GM20431 (cell line): ENCODE data around the gene EIF5A.

Experiments
- in situ Hi-C: fragments of 300-500 bp; cut with MseI, MboI; formaldehyde crosslinking; loops from one replicate; pipeline ENCODE4 v1.15.0; 2020; ENCODE audit warnings: low sequenced_read_pairs; ENCODE audit not compliant: unreplicated experiment

The EIF5A gene

GRCh38 chr17:7283471-7284216, 23.8 kb upstream of the EIF5A start:
- in situ Hi-C loops: loop anchor here (25.0 kb wide), 1 partner anchor 221 kb away; no protein-coding TSS in a partner anchor

- in situ Hi-C loops: loop anchor here (25.0 kb wide), 1 partner anchor 223 kb away; no protein-coding TSS in a partner anchor
Measured at GRCh38 chr17:7284911-7285310, 22.5 kb upstream of the EIF5A start.

DNA sequence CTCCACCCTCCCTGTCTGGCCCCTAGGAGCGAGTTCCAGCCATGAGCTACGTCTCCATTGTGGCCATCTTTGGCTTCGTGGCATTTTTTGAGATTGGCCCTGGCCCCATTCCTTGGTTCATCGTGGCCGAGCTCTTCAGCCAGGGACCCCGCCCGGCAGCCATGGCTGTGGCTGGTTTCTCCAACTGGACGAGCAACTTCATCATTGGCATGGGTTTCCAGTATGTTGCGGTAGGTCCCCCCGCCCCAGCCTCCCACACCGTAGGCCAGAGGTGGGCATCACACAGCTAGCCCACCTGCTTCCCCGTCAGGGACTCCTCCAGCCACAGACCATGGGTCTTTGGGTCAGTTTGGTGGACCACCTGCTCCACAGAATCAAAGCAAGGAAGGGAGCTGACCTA, 21.7 kb upstream of the EIF5A start:
- in situ Hi-C loops: loop anchor here (25.0 kb wide), 1 partner anchor 223 kb away; no protein-coding TSS in a partner anchor

GRCh38 chr17:7289256-7290032, 18.0 kb upstream of the EIF5A start:
- in situ Hi-C loops: loop anchor here (25.0 kb wide), 1 partner anchor 227 kb away; no protein-coding TSS in a partner anchor

GRCh38 chr17:7290166-7290565, 17.3 kb upstream of the EIF5A start:
- in situ Hi-C loops: loop anchor here (25.0 kb wide), 1 partner anchor 228 kb away; no protein-coding TSS in a partner anchor

DNA sequence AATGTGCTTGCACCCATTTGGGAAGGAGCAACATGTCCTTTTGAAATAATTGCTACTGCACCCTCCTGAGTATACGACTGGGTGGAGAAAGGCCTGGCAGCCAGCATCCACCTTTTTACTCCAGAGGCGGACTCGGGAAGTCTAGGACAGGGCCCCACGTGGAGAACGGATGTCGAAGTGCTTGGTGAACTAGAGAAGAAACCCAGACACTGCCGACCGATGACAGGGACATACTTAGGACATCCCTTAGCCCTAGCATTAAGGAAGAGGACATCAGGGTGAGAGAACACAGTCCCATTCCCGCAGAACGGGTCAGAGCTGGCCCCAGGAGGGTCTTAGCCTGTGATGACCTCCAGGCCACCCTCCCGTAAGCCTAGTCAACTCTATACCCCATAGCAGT, 16.7 kb upstream of the EIF5A start:
- in situ Hi-C loops: loop anchor here (25.0 kb wide), 1 partner anchor 228 kb away; no protein-coding TSS in a partner anchor

GRCh38 chr17:7292194-7292593, 15.2 kb upstream of the EIF5A start:
- in situ Hi-C loops: loop anchor here (25.0 kb wide), 1 partner anchor 230 kb away; no protein-coding TSS in a partner anchor

DNA sequence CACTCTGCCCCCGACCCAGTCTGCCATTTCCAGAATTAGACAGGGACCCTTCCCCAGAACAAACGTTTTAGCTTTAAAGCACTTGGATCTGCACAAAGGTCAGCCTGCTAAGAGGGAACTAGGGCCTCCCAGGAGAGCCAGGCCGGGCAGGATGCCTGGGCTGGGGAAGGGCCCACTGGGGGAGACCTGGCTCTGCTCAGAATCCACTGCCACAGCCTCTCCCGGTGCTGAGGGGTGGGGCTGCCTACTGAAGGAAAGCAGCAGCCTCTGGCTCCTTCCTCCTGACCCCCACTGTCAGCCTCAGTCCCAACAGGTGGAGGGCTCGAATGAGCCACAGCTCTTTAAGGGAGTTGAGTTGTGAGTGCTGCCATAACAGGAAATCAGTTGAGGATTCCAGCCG, 14.7 kb upstream of the EIF5A start:
- in situ Hi-C loops: loop anchor here (25.0 kb wide), 1 partner anchor 230 kb away; no protein-coding TSS in a partner anchor

DNA sequence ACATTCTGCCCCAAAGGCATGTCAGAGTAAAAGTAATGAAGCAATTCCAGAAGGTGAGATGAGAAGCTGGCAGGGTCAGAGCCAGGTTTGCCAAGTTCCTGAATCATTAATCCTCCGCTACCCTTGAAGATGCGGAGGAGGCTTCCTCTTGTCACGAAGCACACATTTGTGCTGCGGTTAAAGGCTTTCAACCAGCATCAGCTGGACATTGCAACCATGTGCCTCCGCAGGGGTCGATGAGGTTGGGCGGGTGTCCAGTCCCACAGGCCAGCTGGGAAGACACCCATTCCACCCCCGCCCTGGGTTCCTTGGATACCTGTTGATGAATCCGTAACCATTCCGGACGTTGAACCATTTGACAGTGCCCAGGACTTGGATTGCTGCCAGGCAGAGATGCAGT, 14.3 kb upstream of the EIF5A start:
- in situ Hi-C loops: loop anchor here (25.0 kb wide), 1 partner anchor 231 kb away; no protein-coding TSS in a partner anchor

DNA sequence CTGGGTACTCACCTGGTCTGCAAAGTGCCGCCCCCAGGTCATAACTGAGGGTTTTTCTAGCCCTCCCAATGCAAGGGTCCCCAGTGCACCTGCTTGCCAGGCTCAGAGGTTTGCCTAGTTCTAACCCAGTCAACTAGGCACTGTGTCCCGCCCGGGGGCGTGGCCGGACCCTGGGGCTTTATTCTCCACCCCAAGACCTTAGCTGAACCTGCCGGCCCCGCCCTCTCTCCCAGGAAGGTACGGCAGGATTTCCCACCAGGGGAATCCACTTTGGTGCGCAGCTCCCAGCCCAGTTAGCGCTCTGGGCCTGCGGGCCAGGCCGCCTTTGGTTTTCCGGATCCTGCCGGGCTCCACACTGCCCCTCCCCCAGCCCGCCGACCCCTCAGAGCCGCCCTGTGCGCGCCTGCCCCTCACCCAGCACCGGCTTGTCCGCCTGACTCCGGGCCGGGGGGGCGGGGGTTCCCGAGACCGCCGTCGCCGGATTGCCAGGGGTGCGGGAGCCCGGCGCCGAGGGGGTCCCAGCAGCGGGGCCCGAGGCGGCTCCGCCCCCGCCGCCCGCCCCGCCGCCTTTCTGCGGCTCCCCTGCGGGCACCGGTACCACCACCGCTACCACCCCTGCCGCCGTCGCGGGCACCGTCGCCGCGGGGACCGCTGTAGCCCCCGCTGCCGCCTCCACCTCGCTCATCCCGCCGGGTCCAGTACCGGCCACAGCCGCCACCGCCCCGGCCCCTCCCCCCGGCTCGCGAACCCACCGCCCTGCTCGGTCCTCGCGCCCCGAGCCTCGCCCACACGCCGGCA, 13.4 kb upstream of the EIF5A start:
- in situ Hi-C loops: loop anchor here (25.0 kb wide), 1 partner anchor 232 kb away; no protein-coding TSS in a partner anchor

- in situ Hi-C loops: loop anchor here (25.0 kb wide), 1 partner anchor 232 kb away; no protein-coding TSS in a partner anchor
Measured at GRCh38 chr17:7294614-7295153, 12.7 kb upstream of the EIF5A start, which contains the start of gene YBX2. Gene YBX2 (minus strand): TSS chr17:7294639. CDS start chr17:7294500, 139 bp downstream.

GRCh38 chr17:7295230-7296180, 11.9 kb upstream of the EIF5A start:
- in situ Hi-C loops: loop anchor here (25.0 kb wide), 1 partner anchor 233 kb away; no protein-coding TSS in a partner anchor

- in situ Hi-C loops: loop anchor here (25.0 kb wide), 1 partner anchor 234 kb away; no protein-coding TSS in a partner anchor
Measured at GRCh38 chr17:7296189-7296861, 11.1 kb upstream of the EIF5A start.

DNA sequence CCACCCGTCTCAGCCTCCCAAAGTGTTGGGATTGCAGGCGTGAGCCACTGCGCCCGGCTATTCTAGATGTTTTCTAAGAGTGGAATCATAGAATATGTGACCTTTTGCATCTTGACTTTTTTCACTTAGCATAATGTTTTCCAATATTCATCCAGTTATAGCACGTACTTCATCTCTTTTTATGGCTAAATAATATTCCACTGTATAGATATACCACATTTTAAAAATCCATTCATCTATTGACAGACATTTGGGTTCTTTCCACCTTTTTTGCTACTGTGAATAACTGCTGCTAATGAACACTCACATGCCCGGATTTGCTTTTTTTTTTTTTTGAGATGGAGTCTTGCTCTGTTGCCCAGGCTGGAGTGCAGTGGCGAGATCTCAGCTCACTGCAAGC, 3.2 kb upstream of the EIF5A start:
- in situ Hi-C loops: no loop called here

DNA sequence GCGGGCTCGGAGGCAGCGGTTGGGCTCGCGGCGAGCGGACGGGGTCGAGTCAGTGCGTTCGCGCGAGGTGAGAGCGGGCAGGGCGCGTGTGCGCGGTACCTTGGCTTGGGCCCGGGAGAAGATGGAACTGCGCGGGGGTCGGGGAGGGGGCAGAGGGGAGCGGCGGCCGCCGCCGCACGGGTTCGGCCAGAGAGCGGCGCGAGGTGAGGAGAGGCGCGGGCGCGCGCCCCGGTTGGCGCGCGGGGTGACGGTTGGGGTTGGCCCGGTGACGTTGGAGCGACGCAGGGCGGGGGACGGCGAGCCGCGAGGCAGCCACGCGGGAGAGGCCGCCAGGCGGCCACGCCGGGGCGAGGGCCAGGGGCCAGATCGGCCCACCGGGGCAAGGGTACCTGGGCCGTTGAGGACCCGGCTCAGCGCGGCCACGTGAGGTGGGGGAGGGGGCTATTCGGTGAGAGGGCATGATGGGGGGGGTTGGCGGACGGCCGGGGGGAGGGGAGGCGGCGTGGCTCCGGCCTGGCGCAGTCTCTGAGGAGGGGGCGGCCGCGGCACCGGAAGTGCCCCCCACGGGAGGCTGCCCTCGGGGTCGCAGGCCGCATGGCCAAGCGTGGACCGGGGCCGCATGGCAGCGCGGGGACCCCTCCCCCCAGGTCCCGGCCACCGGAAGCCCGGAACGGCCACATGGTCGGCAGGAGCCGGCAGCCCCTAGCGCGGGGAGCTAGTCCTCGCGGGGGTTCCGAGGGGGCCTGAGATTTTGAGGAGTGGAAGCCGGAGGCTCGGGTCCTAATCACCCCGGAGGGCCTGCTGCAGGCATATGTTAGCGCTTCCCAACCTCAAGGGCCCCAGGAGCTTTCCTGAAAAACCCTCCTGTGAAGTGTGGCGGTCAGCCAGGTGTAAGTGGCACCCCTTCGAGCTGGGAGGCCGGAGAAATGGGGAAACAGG, 527 bp downstream of the EIF5A start:
- in situ Hi-C loops: no loop called here

DNA sequence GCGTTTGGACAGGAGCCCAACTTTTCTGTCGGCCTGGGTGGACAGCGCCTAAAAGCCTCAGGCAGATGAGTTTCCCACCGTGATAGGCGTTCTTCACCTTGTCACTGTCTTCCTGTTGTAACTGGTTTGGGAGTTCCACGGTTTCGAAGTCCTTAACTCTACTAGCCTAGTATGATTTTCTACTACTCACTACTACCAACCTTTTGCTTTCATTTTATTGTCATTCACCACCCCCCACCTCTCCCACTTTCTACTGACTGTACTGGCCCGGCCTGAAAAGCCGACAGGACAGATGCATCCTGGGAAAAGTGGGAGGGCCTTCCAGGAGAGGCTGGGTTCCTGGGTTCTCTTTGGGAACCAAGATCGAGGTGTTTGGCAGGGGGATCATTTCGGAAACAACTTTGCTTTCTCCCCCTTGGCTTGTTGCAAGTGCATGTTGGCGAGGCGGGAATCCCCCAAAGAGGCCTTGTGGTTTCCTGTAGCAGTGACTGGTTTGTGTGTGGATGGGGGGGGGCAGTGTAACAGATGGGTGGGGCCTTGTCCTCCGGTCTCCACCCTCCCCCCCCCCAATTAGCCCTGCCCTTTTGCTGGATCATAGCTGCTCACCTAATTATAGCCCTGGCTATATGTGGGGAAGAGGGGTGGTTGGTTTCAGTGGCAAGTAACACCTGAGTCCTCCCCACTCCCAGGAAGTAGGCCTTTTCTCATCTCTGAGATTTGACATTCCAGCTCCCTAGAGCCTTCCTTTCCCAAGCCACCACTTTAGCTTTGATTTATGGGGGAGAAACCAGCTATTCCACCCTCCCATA, 1.4 kb downstream of the EIF5A start:
- in situ Hi-C loops: no loop called here
